ENCODE data around the gene AKT2.
"Not testable (repeated sequence)": the region's sequence is repeated elsewhere in the genome, so short reads cannot be mapped to it uniquely, and the experiment has no call there.

Gene AKT2

GRCh38 chr19:40232949-40233810, 52.0 kb downstream of the AKT2 start:
- DNase-seq = no peak

DNA sequence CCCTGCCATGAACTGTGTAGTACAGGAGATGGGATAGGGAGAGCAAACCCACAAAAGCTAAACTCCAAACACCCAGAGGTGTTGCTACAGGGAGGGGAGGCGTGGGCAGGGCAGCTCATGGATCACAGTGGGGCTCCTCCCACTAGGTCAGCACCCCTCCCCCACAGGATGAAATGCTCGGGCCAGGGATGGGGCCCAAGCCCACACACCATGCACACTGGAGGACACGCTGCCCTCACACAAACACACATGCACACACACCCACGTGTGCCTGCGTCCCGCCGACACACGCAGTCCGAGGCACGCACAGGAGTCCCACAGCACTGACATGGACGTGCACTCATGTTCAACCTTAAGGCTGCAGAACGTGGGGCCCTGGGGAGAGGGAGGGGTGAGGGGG, 52.7 kb downstream of the AKT2 start:
- DNase-seq = no peak

- DNase-seq = no peak
Measured at GRCh38 chr19:40231544-40232424, 53.4 kb downstream of the AKT2 start.

- no peak for DNase-seq
Measured at GRCh38 chr19:40231057-40231456, 54.1 kb downstream of the AKT2 start.

DNA sequence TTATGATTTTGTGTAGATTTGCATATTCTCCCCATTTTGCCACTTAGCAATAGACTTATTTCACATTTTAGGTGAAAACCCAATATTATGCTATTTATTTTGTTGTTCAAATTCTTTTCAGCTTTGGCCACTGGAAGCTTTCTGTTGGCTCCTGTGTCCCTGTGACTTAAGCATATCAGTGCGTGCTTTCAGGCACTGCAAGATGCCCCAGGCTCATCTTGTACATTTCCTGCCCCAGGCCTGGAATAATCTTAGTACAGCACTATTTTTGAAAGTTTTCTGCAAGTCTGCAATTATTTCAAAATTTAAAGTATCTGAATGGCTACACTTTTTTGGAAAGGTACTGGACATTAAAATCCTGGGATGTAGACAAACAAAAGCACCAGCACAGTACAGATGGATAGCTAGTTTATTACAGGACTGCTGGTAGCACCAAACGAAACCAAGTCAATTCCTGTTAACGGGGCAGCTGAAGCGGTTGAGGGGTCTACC, 55.2 kb downstream of the AKT2 start:
- no peak for DNase-seq

GRCh38 chr19:40229484-40229883, 55.7 kb downstream of the AKT2 start:
- no peak for DNase-seq

DNA sequence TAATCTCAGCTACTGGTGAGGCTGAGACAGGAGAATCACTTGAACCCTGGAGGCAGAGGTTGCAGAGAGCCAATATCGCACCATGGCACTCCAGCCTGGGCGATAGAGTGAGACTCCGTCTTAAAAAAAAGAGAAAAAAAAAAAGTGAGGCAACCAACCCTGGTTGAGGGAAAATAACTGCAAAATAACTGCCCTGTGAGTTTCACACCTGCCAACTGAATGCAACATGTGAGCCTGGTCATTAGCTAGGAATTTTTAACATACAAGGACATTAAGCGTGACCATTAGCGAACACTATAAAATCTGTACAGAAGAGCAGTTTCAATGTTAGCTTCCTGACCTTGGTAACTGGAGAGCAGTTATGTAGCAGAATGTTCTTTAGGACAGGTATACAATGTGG, 56.3 kb downstream of the AKT2 start:
- DNase-seq = no peak

- no peak for DNase-seq
Measured at GRCh38 chr19:40228346-40228745, 56.8 kb downstream of the AKT2 start.

DNA sequence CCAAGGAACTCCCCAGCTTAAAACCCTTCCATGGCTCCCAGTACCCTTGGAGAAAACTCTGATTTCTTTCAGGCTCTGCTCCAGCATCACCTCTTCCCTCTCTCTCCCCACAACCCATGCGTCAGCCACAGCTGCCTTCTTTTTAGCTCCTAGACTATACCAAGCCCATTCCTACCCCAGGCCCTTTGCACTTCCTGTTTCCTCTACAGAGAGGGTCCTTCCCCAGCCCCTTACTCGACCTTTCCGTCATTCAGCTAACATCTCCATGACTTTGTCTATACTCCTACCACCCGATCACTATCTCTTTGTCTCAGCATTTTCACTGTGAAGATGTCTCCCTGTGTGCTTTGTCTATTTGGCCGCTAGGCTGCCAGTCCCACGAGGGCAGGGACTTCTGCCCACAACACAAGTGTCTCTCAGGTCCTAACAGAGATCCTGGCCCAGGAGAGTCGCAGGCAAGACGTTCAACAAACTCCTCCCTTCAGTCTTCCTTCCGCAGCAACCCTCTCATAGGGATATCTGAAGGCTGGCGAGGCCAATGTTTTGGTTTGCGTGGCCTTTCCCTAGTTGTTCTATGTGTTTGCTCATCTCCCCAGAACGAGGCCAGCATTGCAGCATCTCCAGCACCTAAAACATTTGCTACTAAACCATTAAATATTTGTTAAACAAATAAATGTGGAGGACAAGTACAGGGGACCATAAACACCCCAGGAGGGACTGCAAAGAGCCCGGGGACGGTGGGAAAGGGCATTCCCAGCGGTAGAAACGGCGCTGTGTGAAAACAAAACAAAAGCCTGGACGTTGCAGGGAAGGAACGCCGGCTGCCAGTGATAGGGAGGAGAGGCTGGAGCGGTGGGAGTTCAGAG, 59.5 kb downstream of the AKT2 start:
- DNase-seq = no peak

GRCh38 chr19:40224342-40225150, 60.6 kb downstream of the AKT2 start:
- DNase-seq = no peak

DNA sequence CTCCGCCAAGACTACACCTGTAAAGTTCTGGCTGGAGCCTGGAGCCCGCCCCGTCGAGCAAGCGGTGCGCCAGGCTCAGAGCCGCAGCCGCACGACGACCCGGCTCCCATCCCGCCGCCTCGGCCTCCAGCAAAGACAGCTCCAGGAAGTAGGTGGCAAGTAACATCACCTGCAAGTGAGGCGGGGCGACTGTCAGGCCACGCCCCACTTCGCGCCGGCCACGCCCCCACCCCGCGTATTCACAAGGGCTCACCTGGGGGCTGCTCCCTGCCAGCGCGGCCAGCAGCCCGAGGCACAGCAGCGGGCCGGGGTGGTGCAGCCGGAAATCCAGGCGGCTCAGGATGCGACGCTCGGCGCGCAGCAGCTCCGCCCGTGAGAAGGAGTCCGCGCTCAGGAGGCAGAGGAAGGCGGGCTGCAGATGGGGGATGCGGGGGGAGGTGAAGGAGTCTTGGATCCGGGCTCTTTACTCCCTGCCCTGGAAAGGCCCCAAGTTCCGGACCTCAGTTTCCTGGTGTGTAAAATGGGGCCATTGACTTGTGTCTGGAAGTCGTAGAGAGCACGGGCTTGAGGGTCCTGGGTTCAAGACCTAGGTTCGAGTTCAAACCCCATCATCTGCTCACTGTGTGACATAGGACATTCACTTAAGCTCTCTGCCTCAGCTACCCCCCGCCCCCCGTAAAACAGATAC, 61.9 kb downstream of the AKT2 start:
- peak; percentile 20 for DNase-seq

GRCh38 chr19:40221858-40222619, 63.1 kb downstream of the AKT2 start:
- DNase-seq = peak; percentile 53

GRCh38 chr19:40220674-40221073, 64.5 kb downstream of the AKT2 start:
- no peak for DNase-seq

DNA sequence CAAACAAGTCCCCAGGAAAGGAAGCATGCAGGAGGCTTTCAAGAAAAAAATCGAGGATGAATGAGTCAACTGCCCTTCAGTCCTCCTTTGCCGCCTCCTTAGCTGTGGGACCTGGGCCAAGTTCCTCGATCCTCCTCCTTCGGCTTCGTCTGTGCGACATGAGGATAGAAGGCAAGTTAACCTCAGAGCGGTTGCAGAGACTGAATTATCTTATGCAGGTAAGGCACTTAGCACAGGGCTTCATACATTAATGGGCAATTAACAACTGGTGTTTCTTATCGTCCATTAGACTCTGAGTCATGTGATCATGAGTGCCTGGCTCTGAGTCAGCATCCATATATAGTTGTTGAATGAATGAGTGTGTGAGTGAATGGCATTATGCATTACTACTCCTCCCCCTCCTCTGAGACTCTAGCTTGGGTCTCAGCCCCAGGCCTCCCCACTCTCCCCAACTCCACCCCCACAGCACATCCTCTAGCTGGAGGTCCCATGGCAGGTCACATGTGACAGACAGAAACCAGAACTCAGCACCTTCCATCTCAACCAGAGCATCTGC, 65.3 kb downstream of the AKT2 start:
- DNase-seq = no peak

- DNase-seq = not testable (repeated sequence)
Measured at GRCh38 chr19:40219029-40219428, 66.1 kb downstream of the AKT2 start.

DNA sequence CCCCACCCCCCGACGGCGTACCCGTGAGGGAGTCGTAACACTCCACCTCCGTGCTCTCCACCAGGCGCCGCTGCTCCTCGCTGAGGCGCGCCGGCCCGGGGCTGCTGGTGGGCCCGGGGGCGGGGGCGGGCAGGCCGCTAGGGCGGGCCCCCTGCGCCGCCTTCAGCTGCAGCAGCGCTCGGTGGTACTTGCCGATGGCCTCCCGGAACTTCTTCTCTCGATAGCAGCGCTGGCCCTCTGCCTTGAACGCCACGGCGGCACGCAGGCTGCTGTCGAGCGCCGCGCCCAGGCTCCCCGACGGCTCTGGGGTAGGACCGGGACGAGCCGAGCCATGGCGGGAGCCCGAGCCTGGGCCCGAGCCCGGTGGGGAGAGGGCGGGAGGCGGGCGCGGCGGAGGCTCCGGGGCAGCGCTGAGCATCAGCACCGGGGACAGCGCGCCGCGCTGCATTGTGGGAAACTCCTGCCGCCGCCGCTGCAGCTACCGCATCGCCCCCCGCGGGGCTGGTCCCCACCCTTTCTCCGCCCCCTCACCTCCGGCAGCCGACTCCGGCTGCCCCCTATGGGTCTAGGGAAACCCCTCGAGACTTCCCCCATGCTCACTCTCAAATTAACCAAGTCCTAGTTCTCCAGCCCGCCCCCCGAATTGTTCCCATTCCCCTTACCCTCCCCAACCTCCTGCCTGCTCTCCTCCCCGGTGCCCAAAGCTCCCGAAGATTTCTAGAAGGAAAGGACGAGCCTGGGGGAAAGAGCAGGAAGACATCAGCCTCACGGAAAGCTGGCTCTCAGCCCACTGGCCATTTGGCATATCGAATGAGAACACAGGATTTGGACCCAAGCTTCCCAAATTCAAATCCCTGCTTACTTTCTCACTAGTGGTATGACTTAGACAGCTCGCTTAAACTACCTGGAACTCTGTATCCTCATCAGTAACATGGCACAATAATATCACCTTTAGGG, 66.9 kb downstream of the AKT2 start, which contains the start of gene TTC9B:
Gene TTC9B (minus strand): TSS at position 451 of the 957 bp plus-strand sequence. CDS start 3 bp downstream, at position 448.
- DNase-seq = no peak

- DNase-seq = peak; percentile 45
Measured at GRCh38 chr19:40217027-40217810, 67.9 kb downstream of the AKT2 start.

DNA sequence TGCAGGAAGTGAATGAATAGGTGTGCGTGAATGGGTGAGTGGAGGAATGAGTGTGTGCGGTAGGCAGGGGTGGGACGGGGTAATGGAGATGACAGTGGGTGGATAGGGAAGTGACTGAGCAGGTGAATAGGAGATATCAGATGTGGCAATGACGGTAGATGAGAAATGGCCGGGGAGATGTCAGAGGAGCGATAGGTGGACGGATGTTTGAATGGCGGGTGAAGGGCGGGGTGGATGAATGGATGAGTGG, 68.4 kb downstream of the AKT2 start:
- no peak for DNase-seq
